Germinal center (tissue), 1 donor: ENCODE measurements around the gene IL36G.
"Not testable (repeated sequence)": the region's sequence is repeated elsewhere in the genome, so short reads cannot be mapped to it uniquely, and the experiment has no call there.

Experiments
- DNase-seq: peaks from one replicate; pipeline ENCODE4 v3.0.0; 2012; ENCODE audit warnings: mixed read lengths, low spot score

Gene IL36G

DNA sequence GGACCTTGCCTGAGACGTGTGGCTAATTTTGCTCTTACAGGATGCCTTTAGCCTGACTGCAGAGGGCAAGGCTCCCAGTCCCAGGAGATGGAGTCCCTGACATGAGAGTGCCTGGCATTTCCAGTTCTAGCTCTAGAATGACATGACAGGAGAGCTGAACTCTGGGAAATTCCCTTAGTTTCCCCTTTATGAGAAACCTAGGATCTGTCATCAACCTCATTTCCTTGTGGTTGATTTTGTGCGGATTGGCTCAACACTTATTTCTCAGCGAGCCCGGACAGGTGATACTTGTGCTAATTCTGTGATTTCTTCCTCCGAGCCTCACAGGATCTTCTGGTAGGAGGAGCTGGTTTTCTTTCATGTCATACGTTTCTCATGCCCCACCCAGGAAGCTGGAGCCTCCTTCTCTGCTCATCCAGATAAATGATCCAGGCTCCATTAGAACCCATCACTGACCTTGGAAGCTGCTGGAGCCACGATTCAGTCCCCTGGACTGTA lies at the start of gene IL36G:
Gene IL36G (plus strand): TSS at position 448 of the 498 bp plus-strand sequence. CDS start 633 bp downstream, outside the sequence.
- DNase-seq, result no peak

DNA sequence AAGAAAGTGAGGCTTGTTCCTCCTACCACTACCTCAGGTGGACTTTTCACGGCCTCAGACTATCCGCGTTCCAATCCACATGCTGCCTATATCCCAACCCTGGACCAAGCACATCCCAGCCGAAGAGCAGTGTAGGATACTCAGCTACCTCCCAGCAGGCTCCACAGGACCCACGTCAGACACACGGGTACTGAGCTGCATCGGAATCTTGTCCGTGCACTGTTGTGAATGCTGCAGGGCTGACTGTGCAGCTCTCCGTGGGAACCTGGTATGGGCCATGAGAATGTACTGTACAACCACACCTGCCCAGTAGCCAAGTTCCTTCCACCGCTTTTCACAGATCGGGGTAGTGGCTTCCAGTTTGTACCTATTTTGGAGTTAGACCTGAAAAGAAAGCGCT lies 44.5 kb upstream of the IL36G start:
- DNase-seq, result no peak

DNA sequence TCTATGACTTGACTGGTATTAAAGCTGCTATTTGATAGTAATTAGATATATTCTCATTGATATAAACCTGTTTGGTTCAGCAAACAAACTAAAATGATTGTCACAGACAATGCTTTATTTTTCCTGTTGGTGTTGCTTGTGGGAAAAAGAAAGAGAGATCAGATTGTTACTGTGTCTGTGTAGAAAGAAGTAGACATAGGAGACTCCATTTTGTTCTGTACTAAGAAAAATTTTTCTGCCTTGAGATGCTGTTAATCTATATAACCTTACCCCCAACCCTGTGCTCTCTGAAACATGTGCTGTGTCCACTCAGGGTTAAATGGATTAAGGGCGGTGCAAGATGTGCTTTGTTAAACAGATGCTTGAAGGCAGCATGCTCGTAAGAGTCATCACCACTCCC lies 43.7 kb upstream of the IL36G start:
- not testable (repeated sequence) for DNase-seq

DNA sequence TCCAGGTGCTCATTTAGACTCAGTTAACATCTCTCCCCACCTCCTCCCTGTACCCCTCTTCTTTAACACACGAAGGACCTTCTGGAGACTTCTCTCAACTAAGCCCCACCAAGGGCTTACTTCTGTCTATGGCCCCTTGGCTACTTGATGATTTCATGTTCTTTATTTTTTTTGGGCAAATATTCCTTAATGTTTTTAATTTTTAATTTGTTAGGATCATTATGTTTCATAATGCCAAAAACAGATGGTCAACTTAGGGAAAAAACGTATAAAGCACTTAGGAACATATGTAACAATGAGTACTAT lies 40.9 kb upstream of the IL36G start:
- no peak for DNase-seq

DNA sequence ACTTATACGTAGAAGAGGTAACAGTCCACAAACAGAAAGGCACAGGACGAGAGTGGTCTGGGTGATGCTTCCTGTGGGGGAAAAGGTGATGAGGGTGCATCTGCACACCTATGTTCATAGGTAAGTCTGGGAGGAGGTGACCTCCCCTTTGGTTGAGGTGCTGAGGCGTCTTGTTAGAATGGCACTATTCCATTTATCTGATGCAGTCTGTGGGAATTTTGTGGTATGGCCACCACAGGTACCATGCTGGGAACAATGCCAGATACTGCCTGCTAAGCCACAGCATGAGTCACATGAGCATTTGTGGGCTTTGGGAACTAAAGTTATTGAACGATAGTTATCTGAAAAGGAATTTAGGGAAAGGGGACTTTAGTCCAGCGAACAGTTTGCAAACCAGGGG lies 38.9 kb upstream of the IL36G start:
- no peak for DNase-seq

DNA sequence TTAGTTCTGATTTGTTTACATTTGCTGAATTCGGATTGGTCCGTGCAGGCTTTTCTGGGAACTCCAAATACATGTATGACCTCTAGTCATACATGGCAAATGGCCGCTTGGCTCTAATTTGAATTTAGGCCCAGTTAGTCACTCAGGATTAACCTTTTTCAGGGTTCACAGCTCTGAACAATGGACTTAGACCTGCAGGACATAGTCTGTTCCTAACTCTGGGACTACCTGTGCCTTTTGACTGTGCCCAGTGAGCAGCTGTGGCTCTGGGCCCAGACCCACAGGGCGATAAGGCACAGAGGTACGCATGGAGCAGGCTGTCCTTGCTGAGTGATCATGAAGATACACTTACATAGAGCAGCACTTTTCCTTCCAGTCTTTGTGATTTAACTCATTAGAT lies 38.4 kb upstream of the IL36G start:
- no peak for DNase-seq

DNA sequence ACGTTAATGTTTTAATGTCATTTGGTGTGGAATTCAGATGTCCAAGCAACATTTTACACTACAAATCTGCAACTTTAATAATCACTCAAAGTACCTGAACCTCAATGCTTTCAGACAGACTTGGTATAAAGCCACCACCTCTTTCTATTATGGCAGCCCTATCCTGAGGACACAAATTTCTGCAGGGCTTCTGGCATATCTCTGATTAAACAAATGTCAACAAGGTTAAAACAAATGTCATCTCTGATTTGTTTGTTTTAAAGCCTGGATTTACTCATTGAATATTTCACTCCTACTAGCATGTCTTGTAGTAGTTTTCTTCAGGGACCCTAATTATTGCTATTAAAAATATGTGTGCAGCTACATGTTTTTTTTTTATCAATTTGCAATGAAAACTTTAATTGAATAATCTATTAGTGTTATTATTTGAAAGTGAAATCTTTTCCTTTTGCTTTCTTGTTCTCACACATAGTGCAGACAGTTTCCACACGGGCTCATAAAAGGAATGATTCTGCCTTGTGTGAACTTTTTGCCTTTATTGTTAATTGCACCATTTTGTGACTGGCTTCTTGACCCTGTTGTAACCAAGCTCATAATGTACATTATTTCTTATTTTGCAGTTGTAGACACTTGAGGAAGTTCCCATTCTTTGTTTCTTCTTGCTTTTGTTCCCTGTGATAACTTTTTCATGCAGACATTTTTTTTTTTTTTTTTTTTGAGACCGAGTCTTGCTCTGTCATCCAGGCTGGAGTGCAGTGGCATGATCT lies 36.8 kb upstream of the IL36G start:
- no peak for DNase-seq

DNA sequence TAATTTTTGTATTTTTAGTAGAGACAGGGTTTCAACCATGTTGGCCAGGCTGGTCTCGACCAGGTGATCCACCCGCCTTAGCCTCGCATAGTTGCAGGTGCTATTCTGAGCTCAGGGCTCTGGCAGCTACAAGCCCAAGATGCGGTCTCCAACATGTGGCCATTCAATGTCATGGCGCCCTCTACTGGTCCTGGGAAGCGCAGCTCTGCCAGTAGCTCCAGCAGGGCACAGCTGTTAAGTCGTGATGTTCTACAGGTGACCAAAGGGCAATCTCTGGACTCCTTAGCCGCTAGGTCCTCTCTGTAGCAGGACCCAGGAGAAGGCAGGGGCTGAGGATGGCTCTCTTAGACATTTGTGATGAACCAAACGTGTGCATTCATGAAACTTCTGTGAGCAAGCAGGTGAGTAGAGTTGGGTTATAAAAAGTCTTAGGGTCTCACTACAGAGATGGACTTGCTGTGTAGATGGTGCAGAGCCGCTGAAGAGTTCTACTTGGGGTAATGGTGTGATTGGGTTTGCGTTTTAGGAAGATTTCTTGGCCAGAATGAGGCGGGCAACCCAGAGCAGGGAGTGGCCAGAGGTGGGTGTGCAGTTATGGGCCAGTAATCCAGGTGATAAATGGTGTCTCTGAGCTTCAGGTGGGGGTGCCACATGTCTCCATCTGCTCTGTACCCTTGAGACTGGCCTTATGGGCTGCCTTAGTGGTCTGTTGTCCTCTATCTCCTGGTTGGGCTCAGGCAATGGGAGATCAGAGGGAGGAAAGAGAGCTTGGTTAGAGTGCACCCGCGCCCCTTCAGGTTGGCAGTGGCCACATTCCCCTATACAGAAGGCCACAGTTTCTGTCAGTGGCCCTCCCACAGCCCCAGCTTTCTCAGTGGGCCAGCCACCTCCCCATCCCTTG lies 35.8 kb upstream of the IL36G start:
- DNase-seq, result peak; percentile 58

DNA sequence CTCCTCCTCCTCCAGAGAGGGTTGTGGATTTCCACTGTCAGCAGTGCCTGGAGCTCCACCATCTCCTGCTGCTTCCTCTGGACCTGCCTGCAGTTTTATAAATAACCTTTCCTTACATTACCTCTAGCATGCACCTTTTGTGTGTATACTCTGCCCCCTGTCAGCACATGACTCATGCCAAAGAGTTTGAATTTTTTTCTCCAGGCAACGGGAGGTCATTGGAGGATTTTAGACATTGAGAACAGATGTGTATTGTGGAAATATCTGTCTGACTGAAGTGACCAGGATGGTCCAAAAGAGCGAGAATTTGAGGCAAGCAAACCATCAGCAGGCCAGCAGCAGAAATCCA lies 35.2 kb upstream of the IL36G start:
- DNase-seq, result no peak

DNA sequence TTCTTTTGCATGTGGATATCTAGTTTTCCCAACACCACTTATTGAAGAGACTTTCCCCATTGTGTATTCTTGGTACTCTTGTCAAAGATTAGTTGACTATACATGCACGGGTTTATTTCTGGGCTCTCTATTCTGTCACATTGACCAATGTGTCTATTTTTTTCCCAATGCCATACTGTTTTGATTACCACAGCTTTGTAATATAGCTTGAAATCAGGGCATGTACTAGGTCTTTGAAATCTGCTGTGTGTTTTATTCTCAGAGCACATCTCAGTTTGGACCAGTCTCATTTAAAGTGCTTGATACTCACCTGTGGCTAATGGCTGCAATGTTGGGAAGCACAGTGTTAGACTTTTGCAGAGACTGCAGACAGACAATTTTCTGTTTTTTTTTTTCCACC lies 32.8 kb upstream of the IL36G start:
- DNase-seq, result no peak

DNA sequence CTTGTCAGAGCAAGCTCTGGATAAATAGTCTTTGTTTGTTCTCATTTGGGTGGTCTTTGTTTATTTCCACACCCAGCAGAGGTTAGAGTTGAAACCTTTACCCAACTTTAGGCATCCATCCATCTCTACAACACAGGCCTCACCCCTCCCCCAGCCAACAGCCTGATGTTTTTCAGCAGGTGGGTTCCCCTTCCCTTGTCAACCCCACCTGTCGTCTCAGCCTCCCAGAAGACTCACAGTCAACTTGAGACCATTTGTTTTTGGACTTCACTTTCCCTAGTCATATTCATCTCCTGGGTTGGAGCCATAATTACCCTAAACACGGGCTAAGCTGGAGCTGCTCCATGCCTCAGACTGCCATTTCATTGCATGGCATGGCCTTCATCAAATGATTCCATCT lies 31.7 kb upstream of the IL36G start:
- no peak for DNase-seq

DNA sequence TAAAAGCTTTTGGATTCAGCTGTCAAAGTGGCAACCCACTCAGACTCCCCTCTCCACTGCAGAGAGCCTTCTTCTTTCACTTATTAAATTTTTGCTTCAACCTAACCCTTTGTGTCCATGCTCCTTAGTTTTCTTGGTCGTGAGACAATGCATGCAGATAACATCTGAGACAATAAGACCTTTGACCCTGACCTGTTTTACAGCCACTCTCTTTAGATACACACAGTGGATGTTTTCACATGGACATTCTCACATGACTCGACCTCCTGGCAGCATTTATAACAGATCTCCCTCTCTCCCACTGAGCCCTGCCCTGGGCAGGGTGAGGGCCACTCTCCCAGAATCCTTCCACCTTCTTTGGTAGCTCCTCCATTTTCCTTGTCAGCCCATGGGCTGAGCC lies 30.4 kb upstream of the IL36G start:
- DNase-seq, result no peak

DNA sequence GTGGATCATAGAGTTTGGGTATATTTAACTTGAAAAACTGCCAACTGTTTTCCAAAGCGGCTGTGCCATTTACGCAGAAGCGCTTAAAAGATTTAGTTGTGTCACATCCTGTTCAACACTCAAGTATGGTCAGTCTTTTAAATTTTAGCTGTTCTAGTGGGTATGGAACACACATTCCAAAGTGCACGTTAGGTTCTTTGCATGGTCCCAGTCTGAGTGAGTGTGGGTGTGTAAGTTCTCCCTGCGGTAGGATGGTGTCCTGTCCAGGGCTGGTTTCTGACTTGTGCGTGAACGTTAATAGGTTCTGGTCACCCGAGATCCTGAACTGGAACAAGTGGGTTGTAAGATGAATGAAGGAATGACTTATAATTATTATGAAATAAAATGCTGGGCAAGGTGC lies 28.4 kb upstream of the IL36G start:
- DNase-seq, result no peak

DNA sequence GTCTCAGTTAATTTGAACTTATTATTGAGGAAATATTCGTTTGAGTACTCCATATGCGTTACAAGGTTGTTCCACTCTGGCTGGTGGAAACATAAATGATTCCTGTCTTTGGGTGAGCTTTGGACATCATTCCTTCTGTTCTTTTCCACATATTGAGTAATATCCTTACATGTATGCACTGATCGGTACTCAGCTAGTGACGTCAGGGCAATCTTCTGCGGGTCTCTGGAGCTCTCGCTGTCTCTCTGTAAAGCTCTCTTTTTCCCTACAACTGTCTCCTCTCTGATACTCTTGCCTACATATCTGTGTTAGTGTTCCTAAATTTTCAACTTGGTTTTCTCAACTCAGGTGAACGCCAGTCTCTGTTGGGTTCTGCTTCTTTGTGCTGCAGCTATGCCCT lies 23.4 kb upstream of the IL36G start:
- no peak for DNase-seq

DNA sequence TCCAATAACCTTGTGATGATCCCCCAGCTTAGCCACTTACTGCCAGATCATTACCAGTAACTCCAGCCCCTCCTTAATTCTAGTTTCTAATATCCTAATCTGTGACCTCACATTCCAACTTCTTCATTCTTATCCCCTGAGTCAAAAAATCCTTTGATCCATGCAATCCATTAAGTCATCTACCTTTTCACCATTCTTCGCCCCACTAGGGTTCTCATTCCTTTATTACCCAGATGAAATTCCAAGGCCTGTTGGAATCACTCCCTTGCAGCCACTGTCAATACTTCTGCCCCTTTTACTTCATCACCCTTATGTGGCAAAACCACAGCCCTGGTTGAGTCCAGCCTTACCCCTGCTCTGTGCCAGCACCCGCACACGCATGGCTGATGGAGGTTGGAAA lies 20.3 kb upstream of the IL36G start:
- DNase-seq, result no peak

DNA sequence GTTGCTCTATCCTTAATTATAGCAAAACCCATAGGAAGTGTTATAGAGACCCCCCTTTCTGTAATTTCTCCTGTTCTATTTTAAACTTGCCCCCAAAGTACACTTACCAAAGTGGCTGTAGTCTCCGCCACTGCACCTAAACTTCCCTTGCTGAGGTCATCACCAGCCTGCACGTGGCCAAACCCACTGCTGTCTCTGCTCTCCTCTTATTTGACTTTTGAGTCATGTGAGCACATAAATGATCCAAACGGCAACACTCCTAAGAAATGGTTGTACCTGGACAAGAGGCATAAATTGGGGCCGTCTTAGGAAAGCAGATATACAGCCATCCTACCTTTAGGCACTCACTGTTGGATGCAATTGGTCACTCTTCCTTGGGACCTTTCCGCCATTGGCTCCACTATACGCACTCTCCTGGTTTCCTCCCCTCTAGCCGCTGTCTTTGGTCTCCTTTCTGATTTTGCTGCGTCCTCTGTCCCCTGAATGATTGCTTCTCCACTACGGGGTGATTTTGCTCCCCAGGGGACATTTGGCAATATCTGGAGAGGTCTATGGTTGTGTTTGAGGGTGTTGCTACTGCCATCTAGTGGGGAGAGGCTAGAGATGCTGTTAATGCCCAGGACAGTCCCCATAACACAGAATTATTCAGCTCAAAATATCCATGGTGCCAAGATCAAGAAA lies 19.2 kb upstream of the IL36G start:
- DNase-seq, result peak; percentile 57

DNA sequence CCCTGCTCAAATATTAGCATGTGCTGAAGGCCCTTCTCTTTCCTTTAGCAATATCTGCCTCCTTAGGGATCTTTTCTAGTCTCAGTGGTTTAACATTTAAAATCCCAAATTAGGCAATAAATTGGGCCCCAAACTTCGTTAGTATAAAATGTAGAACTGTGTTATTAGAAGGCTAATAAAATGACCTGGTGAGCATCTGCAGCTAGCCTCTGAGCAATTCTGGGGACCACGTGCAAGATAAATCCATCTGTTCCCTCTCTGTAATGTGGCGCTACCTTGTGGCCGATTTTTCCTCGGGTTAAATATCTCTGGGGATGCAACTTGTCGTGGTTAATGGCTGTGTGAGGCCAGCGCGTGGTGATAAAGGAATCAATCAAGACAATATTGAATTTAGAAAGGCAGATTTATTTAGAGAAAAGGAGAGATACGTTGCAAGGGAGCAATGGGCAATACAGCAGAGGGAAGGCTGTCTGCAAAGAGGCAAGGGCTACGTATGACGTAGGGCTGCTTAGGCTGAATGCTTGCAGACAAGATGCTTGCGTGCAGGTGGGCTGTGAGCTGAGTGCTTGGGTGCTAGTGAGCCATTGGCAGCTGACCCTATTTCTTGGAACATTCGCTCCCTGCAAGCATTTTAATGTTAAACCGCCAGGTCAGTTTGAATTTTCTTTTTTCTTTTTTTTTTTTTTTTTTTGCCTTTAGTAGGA lies 18.5 kb upstream of the IL36G start:
- DNase-seq, result no peak

DNA sequence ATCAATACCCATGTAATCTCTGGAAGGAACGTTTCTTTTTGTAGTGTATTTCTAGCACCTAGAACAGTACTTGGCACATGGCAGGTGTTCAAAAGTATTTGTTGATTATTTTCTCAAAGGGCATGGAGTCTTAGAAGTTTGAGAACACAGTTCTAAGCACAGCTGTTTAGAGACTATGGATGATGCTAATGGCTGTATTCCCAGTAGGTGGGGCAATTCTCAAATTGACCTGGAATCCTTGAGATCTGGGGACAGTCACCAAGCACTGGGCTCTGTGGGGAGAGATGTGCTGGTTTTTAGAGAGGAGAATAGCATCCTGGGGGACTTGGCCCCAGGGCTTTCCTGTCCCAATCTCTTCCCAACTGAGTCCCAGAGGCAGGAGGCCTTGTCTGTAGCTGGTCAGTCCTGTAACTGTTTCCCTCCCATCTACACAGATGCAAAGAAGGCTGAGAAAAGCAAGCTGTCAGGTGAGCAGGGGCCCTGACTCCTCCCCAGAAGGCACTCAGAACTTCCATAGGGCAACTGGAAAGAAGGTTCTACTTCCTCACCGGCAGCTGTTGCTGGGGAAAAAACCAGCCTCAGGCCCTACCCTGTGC lies 17.5 kb upstream of the IL36G start:
- DNase-seq, result no peak

DNA sequence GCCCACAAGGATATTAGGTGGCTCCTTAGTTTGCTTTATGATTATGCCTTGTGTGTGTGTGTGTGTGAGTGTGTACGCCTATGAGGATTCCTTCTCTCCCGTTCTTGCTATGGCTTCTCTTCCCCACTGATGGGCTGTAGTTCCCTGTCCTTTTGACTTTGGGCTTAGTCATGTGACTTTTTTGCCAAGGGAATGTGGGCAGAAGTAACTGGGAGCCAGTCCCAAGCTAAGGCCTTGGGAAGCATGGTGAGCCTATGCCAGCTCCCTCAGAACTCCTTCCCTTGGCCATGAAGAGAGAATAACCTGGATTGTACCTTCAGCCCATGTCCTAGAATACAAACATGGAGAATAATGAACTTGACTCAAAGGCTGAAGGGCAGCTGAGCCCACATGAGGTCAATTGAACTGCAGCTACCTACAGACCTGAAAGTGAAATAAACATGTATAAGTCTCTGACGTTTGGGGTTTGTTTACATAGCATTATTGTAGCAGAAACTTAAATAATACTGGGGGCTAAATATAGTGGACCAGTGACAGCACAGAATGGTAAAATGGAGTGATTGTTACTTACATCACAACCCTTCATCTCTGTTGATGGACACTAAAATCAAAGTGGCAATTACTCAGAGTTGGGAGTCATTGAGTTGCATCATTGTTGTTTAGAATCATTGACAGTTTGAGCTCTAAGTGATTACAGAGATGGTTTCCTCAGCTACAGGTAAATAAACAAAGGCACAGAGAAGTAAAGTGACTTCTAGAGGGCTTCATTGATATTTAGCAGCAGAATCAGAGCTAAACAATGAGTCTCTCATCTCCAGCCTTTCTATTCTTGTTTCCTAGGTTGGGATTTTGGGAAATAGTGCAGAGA lies 15.3 kb upstream of the IL36G start:
- DNase-seq, result no peak

DNA sequence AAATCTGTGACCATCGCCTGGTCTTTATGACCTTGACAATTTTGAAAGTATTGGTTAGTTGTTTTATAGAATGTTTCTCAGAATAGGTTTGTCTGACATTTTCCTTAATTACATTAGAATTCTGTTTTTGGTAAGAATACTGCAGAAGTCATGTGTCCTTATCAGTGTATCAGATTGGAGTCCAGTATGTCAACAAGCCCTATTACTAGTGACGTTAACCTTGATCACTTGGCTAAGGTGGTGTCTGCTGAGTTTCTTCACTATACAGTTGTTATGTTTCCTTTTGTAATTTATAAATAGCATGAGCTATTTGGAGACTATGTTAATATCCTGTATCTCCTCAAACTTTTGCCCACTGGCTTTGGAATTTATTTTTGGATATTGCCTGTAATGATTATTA lies 10.8 kb upstream of the IL36G start:
- no peak for DNase-seq
